HepG2 (cell line): ENCODE results near the gene IGIP.

ENCODE experiments used
- CBX1 ChIP-seq: IDR thresholded peaks from one replicate; pipeline ENCODE4 v1.6.1; 2016; ENCODE audit warnings: antibody characterized with exemption, low read depth
- CHD2 ChIP-seq: IDR thresholded peaks from 2 replicates; pipeline ENCODE4 v1.6.1; 2011; ENCODE audit warnings: low read depth, low read length, improper control_type of control experiment
- NBN ChIP-seq: fragments of 450-650 bp; conservative IDR thresholded peaks from 2 replicates; pipeline ENCODE4 v1.6.1; 2017
- NFYC ChIP-seq: IDR thresholded peaks from 2 replicates; pipeline ENCODE4 v1.6.1; 2016; ENCODE audit warnings: missing genetic modification reagents, missing compliant biosample characterization
- RAD21 ChIP-seq: fragments of 450-650 bp; formaldehyde crosslinking; IDR thresholded peaks from 2 replicates; pipeline ENCODE4 v1.5.0; 2020; ENCODE audit warnings: mild to moderate bottlenecking
- SIN3A ChIP-seq: IDR thresholded peaks from 2 replicates; pipeline ENCODE4 v1.6.1; 2011; ENCODE audit warnings: low read depth, mild to moderate bottlenecking, control low read depth, low read length, borderline replicate concordance
- YY1 ChIP-seq: IDR thresholded peaks from 2 replicates; pipeline ENCODE4 v1.6.1; 2011; ENCODE audit warnings: low read length, low read depth, moderate library complexity, mild to moderate bottlenecking; ENCODE audit not compliant: insufficient read depth, insufficient replicate concordance
- ZBTB34 ChIP-seq: sonication (generic); formaldehyde crosslinking; IDR thresholded peaks from 2 replicates; pipeline ENCODE4 v1.8.0; 2022; ENCODE audit warnings: mild to moderate bottlenecking, missing genetic modification reagents
- ZNF7 ChIP-seq: IDR thresholded peaks from 2 replicates; pipeline ENCODE4 v1.6.1; 2016; ENCODE audit warnings: missing biosample characterization, missing genetic modification reagents
- TF ChIP-seq, protein P1 (sequence below), 2 experiments: IDR thresholded peaks; 2 replicates each; pipeline ENCODE4 v1.6.1; 2011 to 2012; ENCODE audit warnings: low read length in 2 of 2, borderline replicate concordance in 1 of 2, low read depth in 1 of 2, mild to moderate bottlenecking in 1 of 2, moderate library complexity in 1 of 2
- TF ChIP-seq, protein P2 (sequence below): sonication (generic); formaldehyde crosslinking; IDR thresholded peaks from 2 replicates; pipeline ENCODE4 v1.5.0; 2020; ENCODE audit warnings: mild to moderate bottlenecking, missing genetic modification reagents, moderate library complexity
- TF ChIP-seq, protein P3 (sequence below): IDR thresholded peaks from 2 replicates; pipeline ENCODE4 v1.6.1; 2012; ENCODE audit warnings: low read length, improper control_type of control experiment
- TF ChIP-seq, protein P4 (sequence below): sonication (generic); formaldehyde crosslinking; IDR thresholded peaks from 2 replicates; pipeline ENCODE4 v1.5.1; 2020; ENCODE audit warnings: mild to moderate bottlenecking, missing genetic modification reagents, borderline replicate concordance

DNA sequence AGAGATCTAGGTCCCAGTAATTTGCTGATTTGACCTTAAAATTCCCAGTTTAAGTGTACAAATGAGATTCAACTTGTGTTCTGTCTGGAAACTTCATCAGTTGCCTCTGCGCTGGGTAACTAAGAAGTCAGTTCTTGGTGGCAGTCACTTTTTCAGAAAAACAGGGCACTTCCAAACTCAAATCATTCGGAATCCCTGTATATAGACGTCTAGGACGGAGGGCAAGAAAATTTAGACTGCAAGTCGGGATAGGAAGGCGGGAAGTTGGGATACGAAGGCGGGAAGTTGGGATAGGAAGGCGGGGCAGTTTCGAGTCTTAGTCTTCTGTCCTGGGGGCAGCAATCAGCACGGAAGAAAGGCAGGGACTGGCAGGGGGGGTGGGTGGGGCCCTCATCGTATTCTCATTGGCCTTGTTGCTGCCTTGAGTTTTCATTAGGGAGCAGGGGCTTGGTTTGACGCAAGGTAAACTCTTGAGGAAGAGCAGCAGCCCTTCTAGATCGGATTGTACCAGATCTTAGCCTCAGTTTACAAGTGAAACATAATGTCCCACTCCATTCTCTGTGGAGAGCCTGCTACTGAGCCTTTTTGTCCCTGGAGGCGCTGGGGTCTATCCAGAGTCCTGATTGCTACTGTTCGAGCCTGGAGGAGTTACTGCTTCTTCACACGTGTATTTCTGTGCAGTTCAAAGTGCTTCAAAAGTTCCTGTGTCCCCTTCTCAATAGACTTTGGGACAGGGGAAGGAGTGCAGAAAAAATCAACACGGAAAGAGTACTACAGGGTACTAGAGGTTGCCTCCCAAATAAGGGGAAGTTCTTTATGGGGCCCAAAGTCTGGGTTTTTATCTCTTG, 14.5 kb upstream of the IGIP start:
- TF ChIP-seq ZBTB34 (CRISPR knock-in tag) (no peak), CHD2 (no peak), ZNF7 (CRISPR knock-in tag) (no peak), RAD21 (CRISPR knock-in tag) (no peak), SIN3A (no peak), CBX1 (no peak), NFYC (CRISPR knock-in tag) (no peak), NBN (no peak), YY1 (no peak)
- TF ChIP-seq, protein P1, sequence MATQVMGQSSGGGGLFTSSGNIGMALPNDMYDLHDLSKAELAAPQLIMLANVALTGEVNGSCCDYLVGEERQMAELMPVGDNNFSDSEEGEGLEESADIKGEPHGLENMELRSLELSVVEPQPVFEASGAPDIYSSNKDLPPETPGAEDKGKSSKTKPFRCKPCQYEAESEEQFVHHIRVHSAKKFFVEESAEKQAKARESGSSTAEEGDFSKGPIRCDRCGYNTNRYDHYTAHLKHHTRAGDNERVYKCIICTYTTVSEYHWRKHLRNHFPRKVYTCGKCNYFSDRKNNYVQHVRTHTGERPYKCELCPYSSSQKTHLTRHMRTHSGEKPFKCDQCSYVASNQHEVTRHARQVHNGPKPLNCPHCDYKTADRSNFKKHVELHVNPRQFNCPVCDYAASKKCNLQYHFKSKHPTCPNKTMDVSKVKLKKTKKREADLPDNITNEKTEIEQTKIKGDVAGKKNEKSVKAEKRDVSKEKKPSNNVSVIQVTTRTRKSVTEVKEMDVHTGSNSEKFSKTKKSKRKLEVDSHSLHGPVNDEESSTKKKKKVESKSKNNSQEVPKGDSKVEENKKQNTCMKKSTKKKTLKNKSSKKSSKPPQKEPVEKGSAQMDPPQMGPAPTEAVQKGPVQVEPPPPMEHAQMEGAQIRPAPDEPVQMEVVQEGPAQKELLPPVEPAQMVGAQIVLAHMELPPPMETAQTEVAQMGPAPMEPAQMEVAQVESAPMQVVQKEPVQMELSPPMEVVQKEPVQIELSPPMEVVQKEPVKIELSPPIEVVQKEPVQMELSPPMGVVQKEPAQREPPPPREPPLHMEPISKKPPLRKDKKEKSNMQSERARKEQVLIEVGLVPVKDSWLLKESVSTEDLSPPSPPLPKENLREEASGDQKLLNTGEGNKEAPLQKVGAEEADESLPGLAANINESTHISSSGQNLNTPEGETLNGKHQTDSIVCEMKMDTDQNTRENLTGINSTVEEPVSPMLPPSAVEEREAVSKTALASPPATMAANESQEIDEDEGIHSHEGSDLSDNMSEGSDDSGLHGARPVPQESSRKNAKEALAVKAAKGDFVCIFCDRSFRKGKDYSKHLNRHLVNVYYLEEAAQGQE (IDR thresholded peaks at IDR 0.05; ENCODE audit: borderline replicate concordance in 1 of 2, low read depth in 1 of 2, low read length in 2 of 2), result no peak
- TF ChIP-seq, protein P2, sequence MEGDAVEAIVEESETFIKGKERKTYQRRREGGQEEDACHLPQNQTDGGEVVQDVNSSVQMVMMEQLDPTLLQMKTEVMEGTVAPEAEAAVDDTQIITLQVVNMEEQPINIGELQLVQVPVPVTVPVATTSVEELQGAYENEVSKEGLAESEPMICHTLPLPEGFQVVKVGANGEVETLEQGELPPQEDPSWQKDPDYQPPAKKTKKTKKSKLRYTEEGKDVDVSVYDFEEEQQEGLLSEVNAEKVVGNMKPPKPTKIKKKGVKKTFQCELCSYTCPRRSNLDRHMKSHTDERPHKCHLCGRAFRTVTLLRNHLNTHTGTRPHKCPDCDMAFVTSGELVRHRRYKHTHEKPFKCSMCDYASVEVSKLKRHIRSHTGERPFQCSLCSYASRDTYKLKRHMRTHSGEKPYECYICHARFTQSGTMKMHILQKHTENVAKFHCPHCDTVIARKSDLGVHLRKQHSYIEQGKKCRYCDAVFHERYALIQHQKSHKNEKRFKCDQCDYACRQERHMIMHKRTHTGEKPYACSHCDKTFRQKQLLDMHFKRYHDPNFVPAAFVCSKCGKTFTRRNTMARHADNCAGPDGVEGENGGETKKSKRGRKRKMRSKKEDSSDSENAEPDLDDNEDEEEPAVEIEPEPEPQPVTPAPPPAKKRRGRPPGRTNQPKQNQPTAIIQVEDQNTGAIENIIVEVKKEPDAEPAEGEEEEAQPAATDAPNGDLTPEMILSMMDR (CRISPR knock-in tag), result no peak
- TF ChIP-seq, protein P3, sequence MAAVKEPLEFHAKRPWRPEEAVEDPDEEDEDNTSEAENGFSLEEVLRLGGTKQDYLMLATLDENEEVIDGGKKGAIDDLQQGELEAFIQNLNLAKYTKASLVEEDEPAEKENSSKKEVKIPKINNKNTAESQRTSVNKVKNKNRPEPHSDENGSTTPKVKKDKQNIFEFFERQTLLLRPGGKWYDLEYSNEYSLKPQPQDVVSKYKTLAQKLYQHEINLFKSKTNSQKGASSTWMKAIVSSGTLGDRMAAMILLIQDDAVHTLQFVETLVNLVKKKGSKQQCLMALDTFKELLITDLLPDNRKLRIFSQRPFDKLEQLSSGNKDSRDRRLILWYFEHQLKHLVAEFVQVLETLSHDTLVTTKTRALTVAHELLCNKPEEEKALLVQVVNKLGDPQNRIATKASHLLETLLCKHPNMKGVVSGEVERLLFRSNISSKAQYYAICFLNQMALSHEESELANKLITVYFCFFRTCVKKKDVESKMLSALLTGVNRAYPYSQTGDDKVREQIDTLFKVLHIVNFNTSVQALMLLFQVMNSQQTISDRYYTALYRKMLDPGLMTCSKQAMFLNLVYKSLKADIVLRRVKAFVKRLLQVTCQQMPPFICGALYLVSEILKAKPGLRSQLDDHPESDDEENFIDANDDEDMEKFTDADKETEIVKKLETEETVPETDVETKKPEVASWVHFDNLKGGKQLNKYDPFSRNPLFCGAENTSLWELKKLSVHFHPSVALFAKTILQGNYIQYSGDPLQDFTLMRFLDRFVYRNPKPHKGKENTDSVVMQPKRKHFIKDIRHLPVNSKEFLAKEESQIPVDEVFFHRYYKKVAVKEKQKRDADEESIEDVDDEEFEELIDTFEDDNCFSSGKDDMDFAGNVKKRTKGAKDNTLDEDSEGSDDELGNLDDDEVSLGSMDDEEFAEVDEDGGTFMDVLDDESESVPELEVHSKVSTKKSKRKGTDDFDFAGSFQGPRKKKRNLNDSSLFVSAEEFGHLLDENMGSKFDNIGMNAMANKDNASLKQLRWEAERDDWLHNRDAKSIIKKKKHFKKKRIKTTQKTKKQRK, result no peak
- TF ChIP-seq, protein P4, sequence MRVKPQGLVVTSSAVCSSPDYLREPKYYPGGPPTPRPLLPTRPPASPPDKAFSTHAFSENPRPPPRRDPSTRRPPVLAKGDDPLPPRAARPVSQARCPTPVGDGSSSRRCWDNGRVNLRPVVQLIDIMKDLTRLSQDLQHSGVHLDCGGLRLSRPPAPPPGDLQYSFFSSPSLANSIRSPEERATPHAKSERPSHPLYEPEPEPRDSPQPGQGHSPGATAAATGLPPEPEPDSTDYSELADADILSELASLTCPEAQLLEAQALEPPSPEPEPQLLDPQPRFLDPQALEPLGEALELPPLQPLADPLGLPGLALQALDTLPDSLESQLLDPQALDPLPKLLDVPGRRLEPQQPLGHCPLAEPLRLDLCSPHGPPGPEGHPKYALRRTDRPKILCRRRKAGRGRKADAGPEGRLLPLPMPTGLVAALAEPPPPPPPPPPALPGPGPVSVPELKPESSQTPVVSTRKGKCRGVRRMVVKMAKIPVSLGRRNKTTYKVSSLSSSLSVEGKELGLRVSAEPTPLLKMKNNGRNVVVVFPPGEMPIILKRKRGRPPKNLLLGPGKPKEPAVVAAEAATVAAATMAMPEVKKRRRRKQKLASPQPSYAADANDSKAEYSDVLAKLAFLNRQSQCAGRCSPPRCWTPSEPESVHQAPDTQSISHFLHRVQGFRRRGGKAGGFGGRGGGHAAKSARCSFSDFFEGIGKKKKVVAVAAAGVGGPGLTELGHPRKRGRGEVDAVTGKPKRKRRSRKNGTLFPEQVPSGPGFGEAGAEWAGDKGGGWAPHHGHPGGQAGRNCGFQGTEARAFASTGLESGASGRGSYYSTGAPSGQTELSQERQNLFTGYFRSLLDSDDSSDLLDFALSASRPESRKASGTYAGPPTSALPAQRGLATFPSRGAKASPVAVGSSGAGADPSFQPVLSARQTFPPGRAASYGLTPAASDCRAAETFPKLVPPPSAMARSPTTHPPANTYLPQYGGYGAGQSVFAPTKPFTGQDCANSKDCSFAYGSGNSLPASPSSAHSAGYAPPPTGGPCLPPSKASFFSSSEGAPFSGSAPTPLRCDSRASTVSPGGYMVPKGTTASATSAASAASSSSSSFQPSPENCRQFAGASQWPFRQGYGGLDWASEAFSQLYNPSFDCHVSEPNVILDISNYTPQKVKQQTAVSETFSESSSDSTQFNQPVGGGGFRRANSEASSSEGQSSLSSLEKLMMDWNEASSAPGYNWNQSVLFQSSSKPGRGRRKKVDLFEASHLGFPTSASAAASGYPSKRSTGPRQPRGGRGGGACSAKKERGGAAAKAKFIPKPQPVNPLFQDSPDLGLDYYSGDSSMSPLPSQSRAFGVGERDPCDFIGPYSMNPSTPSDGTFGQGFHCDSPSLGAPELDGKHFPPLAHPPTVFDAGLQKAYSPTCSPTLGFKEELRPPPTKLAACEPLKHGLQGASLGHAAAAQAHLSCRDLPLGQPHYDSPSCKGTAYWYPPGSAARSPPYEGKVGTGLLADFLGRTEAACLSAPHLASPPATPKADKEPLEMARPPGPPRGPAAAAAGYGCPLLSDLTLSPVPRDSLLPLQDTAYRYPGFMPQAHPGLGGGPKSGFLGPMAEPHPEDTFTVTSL (CRISPR knock-in tag), result no peak
